RWPE2 (cell line): ENCODE data around the gene SULT1C2.

Source experiments
- ATAC-seq: fragments of 200-7000 bp; cut with Tn5 transposase; 3 replicates; pipeline ENCODE4 v1.9.1; 2021; ENCODE audit warnings: low read depth
- DNase-seq: peaks from one replicate; pipeline ENCODE4 v3.0.0-alpha.2; 2020; ENCODE audit warnings: low spot score
- H3K27ac ChIP-seq: fragments of 450-650 bp; 2 replicates; pipeline ENCODE4 v1.5.1; 2017; ENCODE audit warnings: mild to moderate bottlenecking; ENCODE audit not compliant: poor library complexity, severe bottlenecking
- H3K27me3 ChIP-seq: fragments of 250-450 bp; sonication (Bioruptor Pico); 2 replicates; pipeline ENCODE4 v1.5.1; 2021; ENCODE audit warnings: mild to moderate bottlenecking, moderate library complexity; ENCODE audit not compliant: insufficient read depth, poor library complexity, severe bottlenecking
- H3K36me3 ChIP-seq: fragments of 250-450 bp; sonication (Bioruptor Pico); 2 replicates; pipeline ENCODE4 v1.5.1; 2020; ENCODE audit warnings: low read depth, mild to moderate bottlenecking, moderate library complexity
- H3K4me1 ChIP-seq: fragments of 250-450 bp; sonication (Bioruptor Pico); 2 replicates; pipeline ENCODE4 v1.5.1; 2021; ENCODE audit warnings: mild to moderate bottlenecking, moderate library complexity; ENCODE audit not compliant: insufficient read depth, poor library complexity, severe bottlenecking
- H3K4me3 ChIP-seq: fragments of 250-450 bp; sonication (Bioruptor Pico); 2 replicates; pipeline ENCODE4 v1.5.1; 2021; ENCODE audit warnings: mild to moderate bottlenecking, moderate library complexity; ENCODE audit not compliant: severe bottlenecking
- H3K9me3 ChIP-seq: fragments of 250-450 bp; sonication (Bioruptor Pico); 2 replicates; pipeline ENCODE4 v1.5.1; 2021; ENCODE audit warnings: mild to moderate bottlenecking, moderate library complexity; ENCODE audit not compliant: severe bottlenecking
- CTCF ChIP-seq: fragments of 450-650 bp; IDR thresholded peaks from one replicate; pipeline ENCODE4 v1.5.1; 2017; ENCODE audit warnings: mild to moderate bottlenecking, moderate library complexity; ENCODE audit not compliant: poor library complexity, severe bottlenecking

Gene SULT1C2

DNA sequence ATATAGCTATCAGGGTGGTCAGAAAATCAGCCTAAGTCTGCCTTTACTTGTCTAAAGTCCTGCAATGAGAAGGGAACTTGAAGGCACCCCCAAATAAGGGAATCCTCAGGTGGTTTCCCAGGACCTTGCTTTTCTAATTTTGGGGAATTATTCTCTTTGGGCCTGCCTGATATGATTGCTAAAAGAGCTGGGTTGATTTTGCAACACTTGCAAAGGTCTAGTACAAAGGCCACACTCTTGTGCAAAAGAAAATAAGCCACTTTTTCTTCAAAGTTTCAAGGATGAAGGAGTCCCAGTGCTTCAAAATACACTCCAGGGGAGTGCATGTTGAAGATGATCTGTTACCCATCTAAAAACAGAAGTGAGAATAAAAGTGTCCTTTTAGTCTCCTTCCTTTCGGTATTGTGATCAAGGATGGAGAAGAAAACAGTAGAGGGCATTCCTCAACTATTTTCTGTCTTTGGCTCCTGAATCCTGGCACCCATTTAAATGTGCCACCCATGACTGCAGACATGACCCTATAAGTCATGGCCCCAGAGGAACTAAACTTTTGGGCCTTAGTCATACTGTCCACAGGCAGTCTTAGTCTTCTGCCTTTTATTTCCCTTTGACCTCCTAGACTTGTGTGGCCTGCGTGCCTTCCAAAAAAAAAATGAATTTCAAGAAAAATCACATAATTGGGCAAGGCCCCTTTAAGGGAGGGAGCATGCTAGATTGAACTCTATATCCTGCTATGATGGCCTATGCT lies 43.9 kb upstream of the SULT1C2 start:
- Histone ChIP-seq H3K9me3 (no peaks in the 10 kb centered on the region), H3K27me3 (no peaks in the 10 kb centered on the region), H3K4me1 (peaks cover 3% of the 10 kb centered on the region), H3K4me3 (no peak overlapping the region), H3K27ac (no peak overlapping the region), H3K36me3 (no peaks in the 10 kb centered on the region)
- ATAC-seq (no peak), DNase-seq (no peak)
- TF ChIP-seq CTCF = no peak

DNA sequence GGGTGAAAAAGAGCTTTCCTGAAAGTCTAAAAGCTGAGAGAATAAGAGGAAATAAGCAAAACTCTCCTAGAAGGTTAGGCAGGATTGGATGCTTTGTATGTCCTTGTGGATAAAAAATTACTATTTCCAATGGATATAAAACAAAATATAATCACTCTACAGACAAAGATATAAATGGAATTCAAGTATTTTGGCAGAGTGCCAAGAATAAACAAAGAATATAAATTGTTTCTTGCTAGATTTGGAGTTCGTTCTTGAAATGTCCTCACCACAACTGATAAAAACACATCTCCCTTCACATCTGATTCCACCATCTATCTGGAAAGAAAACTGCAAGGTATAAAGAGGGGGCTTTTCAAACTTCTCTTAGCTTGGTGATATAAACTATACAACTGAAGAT lies 35.6 kb upstream of the SULT1C2 start:
- Histone ChIP-seq H3K27me3 (no peaks in the 10 kb centered on the region), H3K27ac (no peak overlapping the region), H3K4me3 (no peak overlapping the region), H3K4me1 (no peaks in the 10 kb centered on the region), H3K36me3 (no peaks in the 10 kb centered on the region), H3K9me3 (no peaks in the 10 kb centered on the region)
- no peak for TF ChIP-seq CTCF
- ATAC-seq (no peak), DNase-seq (no peak)

GRCh38 chr2:108257757-108258331 lies 30.9 kb upstream of the SULT1C2 start:
- Histone ChIP-seq H3K27ac (no peak overlapping the region), H3K4me3 (no peak overlapping the region), H3K4me1 (no peaks in the 10 kb centered on the region), H3K27me3 (no peaks in the 10 kb centered on the region), H3K9me3 (no peaks in the 10 kb centered on the region), H3K36me3 (no peaks in the 10 kb centered on the region)
- ATAC-seq (no peak), DNase-seq (no peak)
- TF ChIP-seq CTCF = no peak

DNA sequence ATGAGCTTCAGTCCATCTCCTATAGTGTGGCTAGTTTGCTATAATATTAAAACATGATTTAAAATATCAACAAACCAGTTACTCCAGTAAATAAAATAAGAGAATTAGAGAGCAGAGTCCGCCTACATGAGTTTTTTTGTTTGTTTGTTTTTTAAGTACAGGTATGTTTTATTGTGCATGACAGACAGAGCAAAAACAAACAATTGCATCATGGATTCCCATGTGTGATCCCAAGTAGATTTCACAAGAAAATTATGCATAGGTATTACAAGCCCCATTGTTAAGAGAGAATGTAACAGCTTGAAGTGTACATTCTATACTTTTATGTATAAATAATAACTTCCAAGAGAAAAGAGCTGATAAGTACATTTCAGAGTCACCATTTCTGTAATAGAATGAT lies 27.9 kb upstream of the SULT1C2 start:
- H3K4me1 ChIP-seq = no peaks in the 10 kb centered on the region
- H3K9me3 ChIP-seq = no peaks in the 10 kb centered on the region
- no peak overlapping the region for H3K4me3 ChIP-seq
- H3K27ac ChIP-seq = no peak overlapping the region
- no peaks in the 10 kb centered on the region for H3K36me3 ChIP-seq
- DNase-seq = no peak
- no peak for ATAC-seq
- no peak for TF ChIP-seq CTCF
- H3K27me3 ChIP-seq = no peaks in the 10 kb centered on the region

- Histone ChIP-seq H3K4me3 (no peak overlapping the region), H3K4me1 (no peaks in the 10 kb centered on the region), H3K27ac (no peak overlapping the region), H3K27me3 (no peaks in the 10 kb centered on the region), H3K36me3 (no peaks in the 10 kb centered on the region), H3K9me3 (no peaks in the 10 kb centered on the region)
- no peak for TF ChIP-seq CTCF
- ATAC-seq (no peak), DNase-seq (no peak)
Measured at GRCh38 chr2:108262036-108262435, 26.7 kb upstream of the SULT1C2 start.
